Stimulated activated CD4-positive, alpha-beta T cell treated with anti-CD3 and anti-CD28 coated beads, TNF-alpha, amount 100 ng/mL, for 24 hours (primary cell): Measurements from ENCODE around the gene FBXL4.

Source experiments
- DNase-seq, 3 experiments: peaks; one replicate each; pipeline ENCODE4 v3.0.0-alpha.2; 2020; ENCODE audit warnings: low read depth in 3 of 3

The FBXL4 gene

GRCh38 chr6:98838975-98839374 lies 108.8 kb downstream of the FBXL4 start:
- no peak for DNase-seq

- DNase-seq, result no peak
Measured at GRCh38 chr6:98838032-98838431, 109.7 kb downstream of the FBXL4 start.

GRCh38 chr6:98836962-98837944 lies 110.5 kb downstream of the FBXL4 start:
- DNase-seq, result no peak

- DNase-seq, result no peak
Measured at GRCh38 chr6:98836025-98836961, 111.5 kb downstream of the FBXL4 start.

- DNase-seq, result no peak
Measured at GRCh38 chr6:98835149-98836024, 112.4 kb downstream of the FBXL4 start.

- DNase-seq, result peak; percentile 45 to 67 (median 48)
Measured at GRCh38 chr6:98834060-98835031, 113.4 kb downstream of the FBXL4 start, which contains the start of gene POU3F2. TSS of gene POU3F2 (plus strand) at chr6:98834574. CDS start at chr6:98834874, 300 bp downstream.

GRCh38 chr6:98833307-98834059 lies 114.3 kb downstream of the FBXL4 start:
- no peak for DNase-seq

GRCh38 chr6:98833057-98833306 lies 114.8 kb downstream of the FBXL4 start:
- no peak for DNase-seq

GRCh38 chr6:98832284-98833056 lies 115.3 kb downstream of the FBXL4 start:
- DNase-seq, result no peak

GRCh38 chr6:98831959-98832283 lies 115.8 kb downstream of the FBXL4 start:
- DNase-seq, result no peak

- DNase-seq, result no peak
Measured at GRCh38 chr6:98831057-98831958, 116.4 kb downstream of the FBXL4 start.

GRCh38 chr6:98830146-98830545 lies 117.6 kb downstream of the FBXL4 start:
- DNase-seq, result no peak

- no peak for DNase-seq
Measured at GRCh38 chr6:98828941-98829411, 118.8 kb downstream of the FBXL4 start.

GRCh38 chr6:98828211-98828788 lies 119.4 kb downstream of the FBXL4 start:
- no peak for DNase-seq

GRCh38 chr6:98827295-98828159 lies 120.2 kb downstream of the FBXL4 start:
- no peak for DNase-seq

GRCh38 chr6:98825600-98826230 lies 122.0 kb downstream of the FBXL4 start:
- no peak for DNase-seq
